Rectal smooth muscle tissue (tissue), 1 donor: ENCODE measurements around the gene PSMB2.

ENCODE experiments used
- H3K27ac ChIP-seq: one replicate; pipeline ENCODE4 v1.7.0; 2013; ENCODE audit warnings: low read depth, low read length, inconsistent platforms
- H3K27me3 ChIP-seq: one replicate; pipeline ENCODE4 v1.7.0; 2013; ENCODE audit warnings: low read length; ENCODE audit not compliant: control insufficient read depth, insufficient read depth
- H3K36me3 ChIP-seq: one replicate; pipeline ENCODE4 v1.7.0; 2013; ENCODE audit warnings: low read length; ENCODE audit not compliant: control insufficient read depth, insufficient read depth
- H3K4me1 ChIP-seq: one replicate; pipeline ENCODE4 v1.7.0; 2013; ENCODE audit warnings: low read length; ENCODE audit not compliant: control insufficient read depth, insufficient read depth
- H3K4me3 ChIP-seq: one replicate; pipeline ENCODE4 v1.7.0; 2013; ENCODE audit warnings: low read length
- H3K9ac ChIP-seq: one replicate; pipeline ENCODE4 v1.7.0; 2013; ENCODE audit warnings: low read length

PSMB2 gene

GRCh38 chr1:35574655-35575415 lies 66.5 kb downstream of the PSMB2 start:
- H3K27me3 ChIP-seq = peaks cover 22% of the 10 kb centered on the region
- H3K9ac ChIP-seq = no peak overlapping the region
- H3K27ac ChIP-seq = no peak overlapping the region
- no peaks in the 10 kb centered on the region for H3K4me1 ChIP-seq
- H3K4me3 ChIP-seq = no peak overlapping the region
- H3K36me3 ChIP-seq = no peaks in the 10 kb centered on the region

GRCh38 chr1:35574125-35574654 lies 67.1 kb downstream of the PSMB2 start:
- H3K9ac ChIP-seq = no peak overlapping the region
- H3K27ac ChIP-seq = no peak overlapping the region
- no peaks in the 10 kb centered on the region for H3K4me1 ChIP-seq
- no peaks in the 10 kb centered on the region for H3K36me3 ChIP-seq
- H3K4me3 ChIP-seq = no peak overlapping the region
- peaks cover 22% of the 10 kb centered on the region for H3K27me3 ChIP-seq

- Histone ChIP-seq H3K4me3 (peak within 1 kb of the TSS; percentile 61), H3K36me3 (no peaks in the 10 kb centered on the region), H3K4me1 (no peaks in the 10 kb centered on the region), H3K27ac (no peak within 1 kb of the TSS), H3K9ac (no peak within 1 kb of the TSS), H3K27me3 (peaks cover 22% of the 10 kb centered on the region)
Measured at GRCh38 chr1:35573198-35574124, 67.9 kb downstream of the PSMB2 start, which contains the start of gene TFAP2E. Gene TFAP2E (plus strand): TSS chr1:35573314. CDS start chr1:35573578, 264 bp downstream.

GRCh38 chr1:35572296-35572695 lies 69.0 kb downstream of the PSMB2 start:
- Histone ChIP-seq H3K4me1 (no peaks in the 10 kb centered on the region), H3K27me3 (peaks cover 21% of the 10 kb centered on the region), H3K4me3 (no peak overlapping the region), H3K27ac (no peak overlapping the region), H3K9ac (no peak overlapping the region), H3K36me3 (no peaks in the 10 kb centered on the region)

- H3K4me3 ChIP-seq = no peak overlapping the region
- H3K27me3 ChIP-seq = peaks cover 20% of the 10 kb centered on the region
- H3K9ac ChIP-seq = no peak overlapping the region
Measured at GRCh38 chr1:35571263-35571662, 70.1 kb downstream of the PSMB2 start.

GRCh38 chr1:35570589-35571137 lies 70.7 kb downstream of the PSMB2 start:
- Histone ChIP-seq H3K27me3 (peaks cover 16% of the 10 kb centered on the region), H3K4me3 (no peak overlapping the region), H3K36me3 (no peaks in the 10 kb centered on the region)

More at GRCh38 chr1:35571263-35571662, 70.1 kb downstream of the PSMB2 start:
- H3K4me1 ChIP-seq = no peaks in the 10 kb centered on the region
- no peaks in the 10 kb centered on the region for H3K36me3 ChIP-seq
- no peak overlapping the region for H3K27ac ChIP-seq

GRCh38 chr1:35569936-35570335 lies 71.4 kb downstream of the PSMB2 start:
- peaks cover 16% of the 10 kb centered on the region for H3K27me3 ChIP-seq
- no peak overlapping the region for H3K9ac ChIP-seq
- no peak overlapping the region for H3K27ac ChIP-seq
- no peaks in the 10 kb centered on the region for H3K4me1 ChIP-seq
- H3K36me3 ChIP-seq = no peaks in the 10 kb centered on the region
- no peak overlapping the region for H3K4me3 ChIP-seq

More at GRCh38 chr1:35570589-35571137, 70.7 kb downstream of the PSMB2 start:
- H3K27ac ChIP-seq = no peak overlapping the region
- H3K9ac ChIP-seq = no peak overlapping the region
- no peaks in the 10 kb centered on the region for H3K4me1 ChIP-seq

GRCh38 chr1:35568975-35569395 lies 72.3 kb downstream of the PSMB2 start:
- H3K36me3 ChIP-seq = no peaks in the 10 kb centered on the region
- H3K4me3 ChIP-seq = no peak overlapping the region
- H3K27ac ChIP-seq = no peak overlapping the region
- no peak overlapping the region for H3K9ac ChIP-seq
- H3K4me1 ChIP-seq = no peaks in the 10 kb centered on the region
- H3K27me3 ChIP-seq = peaks cover 16% of the 10 kb centered on the region

- Histone ChIP-seq H3K4me3 (no peak overlapping the region), H3K9ac (no peak overlapping the region), H3K36me3 (no peaks in the 10 kb centered on the region), H3K27ac (no peak overlapping the region), H3K4me1 (no peaks in the 10 kb centered on the region), H3K27me3 (peaks cover 7% of the 10 kb centered on the region)
Measured at GRCh38 chr1:35567947-35568558, 73.3 kb downstream of the PSMB2 start.

- H3K9ac ChIP-seq = no peak overlapping the region
- H3K27ac ChIP-seq = no peak overlapping the region
- H3K4me1 ChIP-seq = peaks cover 3% of the 10 kb centered on the region
- H3K27me3 ChIP-seq = no peaks in the 10 kb centered on the region
- H3K36me3 ChIP-seq = no peaks in the 10 kb centered on the region
- H3K4me3 ChIP-seq = no peak overlapping the region
Measured at GRCh38 chr1:35565742-35566133, 75.6 kb downstream of the PSMB2 start.

- H3K27ac ChIP-seq = no peak overlapping the region
- peaks cover 9% of the 10 kb centered on the region for H3K4me1 ChIP-seq
- no peak overlapping the region for H3K4me3 ChIP-seq
- H3K27me3 ChIP-seq = no peaks in the 10 kb centered on the region
- no peak overlapping the region for H3K9ac ChIP-seq
- H3K36me3 ChIP-seq = no peaks in the 10 kb centered on the region
Measured at GRCh38 chr1:35564884-35565741, 76.2 kb downstream of the PSMB2 start.
